ENCODE data around the gene DMAC2.
A peak's percentile ranks its signal among the peaks of the same experiment; 100 is the strongest.
"Not testable (repeated sequence)": the region's sequence is repeated elsewhere in the genome, so short reads cannot be mapped to it uniquely, and the experiment has no call there.

DMAC2 gene

GRCh38 chr19:41398598-41398997 lies 41.1 kb downstream of the DMAC2 start:
- DNase-seq (ENCODE audit: low read depth) = no peak

- no peak for DNase-seq (ENCODE audit: low read depth)
Measured at GRCh38 chr19:41398050-41398418, 41.7 kb downstream of the DMAC2 start.

GRCh38 chr19:41397086-41398049 lies 42.3 kb downstream of the DMAC2 start, which contains the start of the genes BCKDHA and EXOSC5:
Gene BCKDHA (plus strand): TSS chr19:41397818. CDS start chr19:41397828, 10 bp downstream.
Gene EXOSC5 (minus strand): TSS chr19:41397359. CDS start chr19:41397328, 31 bp downstream.
- DNase-seq (ENCODE audit: low read depth) = peak; percentile 98

GRCh38 chr19:41395355-41395754 lies 44.4 kb downstream of the DMAC2 start:
- no peak for DNase-seq (ENCODE audit: low read depth)

GRCh38 chr19:41392775-41393174 lies 46.9 kb downstream of the DMAC2 start:
- no peak for DNase-seq (ENCODE audit: low read depth)

GRCh38 chr19:41391618-41392017 lies 48.1 kb downstream of the DMAC2 start:
- DNase-seq (ENCODE audit: low read depth) = no peak

- DNase-seq (ENCODE audit: low read depth) = no peak
Measured at GRCh38 chr19:41386442-41386841, 53.3 kb downstream of the DMAC2 start.

GRCh38 chr19:41384351-41384750 lies 55.4 kb downstream of the DMAC2 start:
- DNase-seq (ENCODE audit: low read depth) = no peak

- DNase-seq (ENCODE audit: low read depth) = not testable (repeated sequence)
Measured at GRCh38 chr19:41381536-41381935, 58.2 kb downstream of the DMAC2 start.
